Mesendoderm (in vitro differentiated cells): ENCODE results near the gene SLC46A1.

Experiments
- DNase-seq: peaks from one replicate; pipeline ENCODE4 v3.0.0; 2013
- H2AK5ac ChIP-seq: 2 replicates; pipeline ENCODE4 v1.6.1; 2013; ENCODE audit warnings: low read length, inconsistent platforms
- H2BK120ac ChIP-seq: 2 replicates; pipeline ENCODE4 v1.6.1; 2013; ENCODE audit warnings: low read depth, mild to moderate bottlenecking, low read length, moderate library complexity, mixed read lengths
- H2BK15ac ChIP-seq: replicated peaks from 2 replicates; pipeline ENCODE4 v1.6.1; 2013; ENCODE audit warnings: low read depth, mild to moderate bottlenecking, moderate library complexity
- H2BK5ac ChIP-seq: 2 replicates; pipeline ENCODE4 v1.6.1; 2013; ENCODE audit warnings: low read length, inconsistent platforms
- H3K18ac ChIP-seq: 2 replicates; pipeline ENCODE4 v1.6.1; 2013; ENCODE audit warnings: mild to moderate bottlenecking, low read length, mixed read lengths
- H3K23ac ChIP-seq: one replicate; pipeline ENCODE4 v1.6.1; 2013; ENCODE audit warnings: low read length
- H3K27ac ChIP-seq: 2 replicates; pipeline ENCODE4 v1.5.1; 2013; ENCODE audit warnings: low read depth, mild to moderate bottlenecking, inconsistent platforms, low read length, moderate library complexity
- H3K27me3 ChIP-seq: 2 replicates; pipeline ENCODE4 v1.6.1; 2013; ENCODE audit warnings: low read length, control low read depth, mild to moderate bottlenecking, inconsistent platforms; ENCODE audit not compliant: insufficient read depth, poor library complexity
- H3K36me3 ChIP-seq: 2 replicates; pipeline ENCODE4 v1.6.1; 2013; ENCODE audit warnings: low read length, inconsistent platforms; ENCODE audit not compliant: control insufficient read depth, insufficient read depth
- H3K4ac ChIP-seq: one replicate; pipeline ENCODE4 v1.6.1; 2013; ENCODE audit warnings: low read depth, mild to moderate bottlenecking, low read length, moderate library complexity
- H3K4me1 ChIP-seq: 2 replicates; pipeline ENCODE4 v1.6.1; 2013; ENCODE audit warnings: low read depth, low read length, inconsistent platforms; ENCODE audit not compliant: control insufficient read depth
- H3K4me2 ChIP-seq: 2 replicates; pipeline ENCODE4 v1.6.1; 2013; ENCODE audit warnings: low read length
- H3K4me3 ChIP-seq: 2 replicates; pipeline ENCODE4 v1.5.1; 2013; ENCODE audit warnings: mild to moderate bottlenecking, low read length
- H3K56ac ChIP-seq: one replicate; pipeline ENCODE4 v1.6.1; 2013; ENCODE audit warnings: low read length
- H3K79me1 ChIP-seq: 2 replicates; pipeline ENCODE4 v1.6.1; 2013; ENCODE audit warnings: low read length, inconsistent platforms
- H3K79me2 ChIP-seq: 2 replicates; pipeline ENCODE4 v1.6.1; 2013; ENCODE audit warnings: mild to moderate bottlenecking, low read length; ENCODE audit not compliant: control insufficient read depth, insufficient read depth
- H3K9ac ChIP-seq: 2 replicates; pipeline ENCODE4 v1.6.1; 2013; ENCODE audit warnings: low read length, inconsistent platforms
- H4K5ac ChIP-seq: one replicate; pipeline ENCODE4 v1.6.1; 2013; ENCODE audit warnings: low read length
- H4K8ac ChIP-seq: one replicate; pipeline ENCODE4 v1.6.1; 2013; ENCODE audit warnings: low read depth, mild to moderate bottlenecking, control low read depth, low read length, moderate library complexity
- WGBS: extraction: QIAGEN DNeasy Blood & Tissue Kit; methylation state at CpG from one replicate; pipeline ENCODE4 v1.1.7; 2013; ENCODE audit warnings: low lambda C conversion rate, missing lambda C conversion rate; ENCODE audit not compliant: insufficient coverage; ENCODE audit errors: extremely low coverage; 5-methylcytosine and 5-hydroxymethylcytosine counted together

The SLC46A1 gene

GRCh38 chr17:28372945-28373274, 33.1 kb downstream of the SLC46A1 start:
- no peaks in the 10 kb centered on the region for H3K79me1 ChIP-seq
- no peak overlapping the region for H3K27ac ChIP-seq
- no peak overlapping the region for H2BK5ac ChIP-seq
- H3K23ac ChIP-seq: no peak overlapping the region
- no peak overlapping the region for H3K4me2 ChIP-seq
- peaks cover 4% of the 10 kb centered on the region for H3K4me1 ChIP-seq
- H3K4ac ChIP-seq: no peak overlapping the region
- H3K36me3 ChIP-seq: no peaks in the 10 kb centered on the region
- H3K79me2 ChIP-seq: no peaks in the 10 kb centered on the region
- no peak overlapping the region for H3K56ac ChIP-seq
- no peak overlapping the region for H2BK120ac ChIP-seq
- H3K9ac ChIP-seq: no peak overlapping the region
- H4K5ac ChIP-seq: no peak overlapping the region
- no peak overlapping the region for H3K18ac ChIP-seq
- H2AK5ac ChIP-seq: no peak overlapping the region
- no peak overlapping the region for H4K8ac ChIP-seq
- no peak overlapping the region for H2BK15ac ChIP-seq
- no peak overlapping the region for H3K4me3 ChIP-seq
- peaks cover 12% of the 10 kb centered on the region for H3K27me3 ChIP-seq
- WGBS: no CpG with 5 or more reads among the region's 6 CpGs
- DNase-seq: no peak

- peaks cover 4% of the 10 kb centered on the region for H3K4me1 ChIP-seq
Observed at GRCh38 chr17:28372203-28372944, 33.6 kb downstream of the SLC46A1 start.

GRCh38 chr17:28371245-28372202, 34.5 kb downstream of the SLC46A1 start, which contains the start of gene SARM1:
Gene SARM1, plus strand, starts transcription at chr17:28371694. Its CDS starts 339 bp downstream, at chr17:28372033.
- Histone ChIP-seq H2BK120ac (no peak within 1 kb of the TSS), H3K79me1 (no peaks in the 10 kb centered on the region)

More at GRCh38 chr17:28372203-28372944, 33.6 kb downstream of the SLC46A1 start:
- H3K79me2 ChIP-seq: no peaks in the 10 kb centered on the region
- H3K27me3 ChIP-seq: peaks cover 12% of the 10 kb centered on the region
- peak overlapping the region; percentile 46 for H3K9ac ChIP-seq
- peak overlapping the region; percentile 81 for H3K56ac ChIP-seq
- no peak overlapping the region for H3K27ac ChIP-seq
- no peak overlapping the region for H3K18ac ChIP-seq
- H3K23ac ChIP-seq: no peak overlapping the region
- no CpG with 5 or more reads among the region's 53 CpGs for WGBS
- H2BK15ac ChIP-seq: no peak overlapping the region
- H3K4ac ChIP-seq: no peak overlapping the region
- no peaks in the 10 kb centered on the region for H3K79me1 ChIP-seq
- no peak overlapping the region for H2BK120ac ChIP-seq
- no peak overlapping the region for H2BK5ac ChIP-seq
- DNase-seq: peak; percentile 43
- H4K5ac ChIP-seq: no peak overlapping the region
- H4K8ac ChIP-seq: no peak overlapping the region
- no peak overlapping the region for H2AK5ac ChIP-seq
- peak overlapping the region; percentile 49 for H3K4me2 ChIP-seq
- H3K4me3 ChIP-seq: no peak overlapping the region
- H3K36me3 ChIP-seq: no peaks in the 10 kb centered on the region

GRCh38 chr17:28370744-28371103, 35.3 kb downstream of the SLC46A1 start:
- no peak for DNase-seq
- Histone ChIP-seq H2BK5ac (no peak overlapping the region), H3K4me3 (no peak overlapping the region)

More at GRCh38 chr17:28371245-28372202, 34.5 kb downstream of the SLC46A1 start, which contains the start of gene SARM1:
- no CpG with 5 or more reads among the region's 80 CpGs for WGBS
- Histone ChIP-seq H3K4ac (no peak within 1 kb of the TSS), H3K4me3 (peak within 1 kb of the TSS; percentile 21), H3K27me3 (peaks cover 12% of the 10 kb centered on the region), H2AK5ac (no peak within 1 kb of the TSS), H3K27ac (no peak within 1 kb of the TSS), H3K18ac (no peak within 1 kb of the TSS), H4K5ac (no peak within 1 kb of the TSS), H3K4me1 (peaks cover 4% of the 10 kb centered on the region), H3K9ac (peak within 1 kb of the TSS; percentile 46), H4K8ac (no peak within 1 kb of the TSS), H3K56ac (peak within 1 kb of the TSS; percentile 81), H2BK15ac (no peak within 1 kb of the TSS), H3K23ac (no peak within 1 kb of the TSS), H3K36me3 (no peaks in the 10 kb centered on the region), H3K79me2 (no peaks in the 10 kb centered on the region), H2BK5ac (no peak within 1 kb of the TSS), H3K4me2 (peak within 1 kb of the TSS; percentile 49)
- peak; percentile 98 for DNase-seq

GRCh38 chr17:28370035-28370743, 35.8 kb downstream of the SLC46A1 start, which contains the start of gene VTN:
Gene VTN, minus strand, starts transcription at chr17:28370307. Its CDS starts 104 bp downstream, at chr17:28370203.
- no peak within 1 kb of the TSS for H4K5ac ChIP-seq
- no peak within 1 kb of the TSS for H4K8ac ChIP-seq
- no peak within 1 kb of the TSS for H2BK15ac ChIP-seq
- H3K36me3 ChIP-seq: no peaks in the 10 kb centered on the region
- H3K79me2 ChIP-seq: no peaks in the 10 kb centered on the region
- no peak within 1 kb of the TSS for H3K23ac ChIP-seq
- peak within 1 kb of the TSS; percentile 32 for H3K4me2 ChIP-seq
- H3K79me1 ChIP-seq: no peaks in the 10 kb centered on the region
- H2BK120ac ChIP-seq: no peak within 1 kb of the TSS
- H3K27me3 ChIP-seq: peaks cover 12% of the 10 kb centered on the region
- peak within 1 kb of the TSS; percentile 51 for H3K56ac ChIP-seq
- H3K27ac ChIP-seq: no peak within 1 kb of the TSS
- no peak within 1 kb of the TSS for H2BK5ac ChIP-seq
- peak; percentile 97 for DNase-seq
- peak within 1 kb of the TSS; percentile 36 for H3K9ac ChIP-seq
- no CpG with 5 or more reads among the region's 8 CpGs for WGBS
- H3K18ac ChIP-seq: no peak within 1 kb of the TSS
- peaks cover 4% of the 10 kb centered on the region for H3K4me1 ChIP-seq
- H3K4me3 ChIP-seq: no peak within 1 kb of the TSS
- no peak within 1 kb of the TSS for H3K4ac ChIP-seq
- H2AK5ac ChIP-seq: no peak within 1 kb of the TSS

More at GRCh38 chr17:28370744-28371103, 35.3 kb downstream of the SLC46A1 start:
- Histone ChIP-seq H3K79me2 (no peaks in the 10 kb centered on the region), H3K23ac (no peak overlapping the region), H3K18ac (no peak overlapping the region), H4K8ac (no peak overlapping the region), H3K56ac (peak overlapping the region; percentile 51), H2BK120ac (no peak overlapping the region), H4K5ac (no peak overlapping the region), H3K79me1 (no peaks in the 10 kb centered on the region), H2BK15ac (no peak overlapping the region), H2AK5ac (no peak overlapping the region), H3K4me2 (no peak overlapping the region), H3K9ac (peak overlapping the region; percentile 26), H3K4me1 (peaks cover 4% of the 10 kb centered on the region), H3K27ac (no peak overlapping the region), H3K27me3 (peaks cover 12% of the 10 kb centered on the region), H3K36me3 (no peaks in the 10 kb centered on the region), H3K4ac (no peak overlapping the region)
- no CpG with 5 or more reads among the region's 1 CpG for WGBS
